ENCODE measurements around the gene TM2D3. TPM values are rescaled to one million over a fixed set of nuclear protein-coding genes. Genes with fewer than 3 reads are reported as not detected.

TM2D3 gene
- total RNA-seq, 1 donor from 2014 or later, result 51.2 TPM

DNA sequence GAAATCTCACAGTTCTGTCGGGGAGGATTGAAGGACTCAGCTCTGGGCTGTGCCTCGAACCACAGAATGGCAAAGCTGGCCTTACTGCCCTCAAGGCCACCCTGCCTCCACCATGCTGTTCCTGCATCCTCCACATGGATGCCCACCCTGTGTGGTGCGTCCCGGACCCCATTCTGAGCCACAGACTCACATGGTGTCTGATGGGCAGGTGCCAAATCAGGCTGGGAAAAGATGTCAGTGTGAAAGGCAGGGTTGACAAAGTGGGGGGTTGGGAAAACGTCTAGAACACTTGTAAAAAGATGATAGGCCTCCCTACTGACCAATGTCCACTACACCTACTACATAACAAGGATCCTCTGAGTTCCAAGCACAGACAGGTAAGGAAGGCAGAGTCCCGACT lies 49.4 kb downstream of the TM2D3 start:
- DNase-seq (ENCODE audit: low spot score in 2 of 2, unreplicated experiment in 2 of 2), result no peak
- no peaks in the 10 kb centered on the region for H3K36me3 Mint-ChIP-seq
- H3K4me1 Mint-ChIP-seq, result no peaks in the 10 kb centered on the region
- no peak overlapping the region for H3K27ac Mint-ChIP-seq
- peaks cover 4% of the 10 kb centered on the region for H3K9me3 Mint-ChIP-seq
- H3K4me3 Mint-ChIP-seq, result no peak overlapping the region
- TF ChIP-seq CTCF (IDR thresholded peaks at IDR 0.05; ENCODE audit: unreplicated experiment), result no peak
- H3K27me3 Mint-ChIP-seq (ENCODE audit: low read depth), result peaks cover 18% of the 10 kb centered on the region

DNA sequence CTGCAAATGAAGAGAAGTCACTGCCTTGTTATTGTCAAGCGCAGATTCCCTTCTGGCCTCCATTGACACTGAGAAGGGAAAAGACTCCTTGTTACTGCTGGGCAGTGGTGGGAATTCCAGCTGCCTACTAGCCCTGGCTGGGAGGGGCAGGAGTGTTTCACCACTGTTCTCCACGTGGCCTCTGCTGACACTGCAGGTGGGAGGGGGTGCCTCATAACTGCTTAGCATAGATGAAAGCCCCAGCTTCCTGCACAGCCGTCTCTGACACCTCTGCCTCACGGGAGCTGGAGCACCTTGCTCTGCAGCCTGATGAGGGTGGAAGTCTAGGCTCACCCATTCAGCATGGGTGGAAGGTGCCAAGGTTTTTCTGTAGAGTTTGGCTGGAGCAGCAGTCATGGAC lies 52.1 kb downstream of the TM2D3 start:
- no peaks in the 10 kb centered on the region for H3K36me3 Mint-ChIP-seq
- TF ChIP-seq CTCF (IDR thresholded peaks at IDR 0.05; ENCODE audit: unreplicated experiment), result no peak

GRCh38 chr15:101599091-101599490 lies 53.1 kb downstream of the TM2D3 start:
- H3K4me3 Mint-ChIP-seq, result no peak overlapping the region
- DNase-seq (ENCODE audit: low spot score in 2 of 2, unreplicated experiment in 2 of 2), result no peak
- H3K9me3 Mint-ChIP-seq, result peaks cover 27% of the 10 kb centered on the region
- H3K27ac Mint-ChIP-seq, result no peak overlapping the region
- TF ChIP-seq CTCF (IDR thresholded peaks at IDR 0.05; ENCODE audit: unreplicated experiment), result no peak
- H3K4me1 Mint-ChIP-seq, result peaks cover 5% of the 10 kb centered on the region
- H3K27me3 Mint-ChIP-seq (ENCODE audit: low read depth), result peaks cover 19% of the 10 kb centered on the region
- no peaks in the 10 kb centered on the region for H3K36me3 Mint-ChIP-seq

More for the DNA sequence above, 52.1 kb downstream of the TM2D3 start:
- DNase-seq (ENCODE audit: low spot score in 2 of 2, unreplicated experiment in 2 of 2), result no peak
- Mint-ChIP-seq H3K27me3 (ENCODE audit: low read depth) (peaks cover 20% of the 10 kb centered on the region), H3K27ac (no peak overlapping the region), H3K4me3 (no peak overlapping the region), H3K4me1 (peaks cover 5% of the 10 kb centered on the region), H3K9me3 (peaks cover 23% of the 10 kb centered on the region)

GRCh38 chr15:101597360-101597928 lies 54.7 kb downstream of the TM2D3 start:
- H3K27ac Mint-ChIP-seq, result peak overlapping the region; percentile 67
- H3K4me3 Mint-ChIP-seq, result no peak overlapping the region
- DNase-seq (ENCODE audit: low spot score in 2 of 2, unreplicated experiment in 2 of 2), result no peak
- TF ChIP-seq CTCF (IDR thresholded peaks at IDR 0.05; ENCODE audit: unreplicated experiment), result no peak
- peaks cover 24% of the 10 kb centered on the region for H3K27me3 Mint-ChIP-seq (ENCODE audit: low read depth)
- H3K4me1 Mint-ChIP-seq, result peaks cover 5% of the 10 kb centered on the region
- no peaks in the 10 kb centered on the region for H3K36me3 Mint-ChIP-seq
- peaks cover 41% of the 10 kb centered on the region for H3K9me3 Mint-ChIP-seq

DNA sequence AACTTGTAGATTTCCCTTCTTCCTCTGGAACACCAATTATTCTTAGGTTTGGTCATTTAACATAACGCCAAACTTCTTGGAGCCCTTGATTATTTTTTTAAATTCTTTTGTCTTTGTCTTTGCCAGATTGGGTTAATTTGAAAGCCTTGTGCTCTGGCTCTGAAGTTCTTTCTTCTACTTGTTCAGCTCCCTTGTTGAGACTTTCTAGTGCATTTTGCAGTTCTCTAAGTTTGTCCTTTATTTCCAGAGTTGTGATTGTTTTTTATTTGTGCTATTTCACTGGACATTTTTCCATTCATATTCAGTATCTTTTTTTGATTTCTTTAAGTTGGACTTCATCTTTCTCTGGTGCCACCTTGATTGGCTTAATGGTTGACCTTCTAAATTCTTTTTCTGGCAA lies 55.5 kb downstream of the TM2D3 start:
- Mint-ChIP-seq H3K27ac (no peak overlapping the region), H3K4me1 (peaks cover 5% of the 10 kb centered on the region), H3K27me3 (ENCODE audit: low read depth) (peaks cover 27% of the 10 kb centered on the region)

More for the DNA sequence above, 55.5 kb downstream of the TM2D3 start:
- Mint-ChIP-seq H3K9me3 (peaks cover 41% of the 10 kb centered on the region), H3K4me3 (no peak overlapping the region), H3K36me3 (no peaks in the 10 kb centered on the region)
- no peak for DNase-seq (ENCODE audit: low spot score in 2 of 2, unreplicated experiment in 2 of 2)
- no peak for TF ChIP-seq CTCF (IDR thresholded peaks at IDR 0.05; ENCODE audit: unreplicated experiment)

Other genes with a start within 250 kb of the TM2D3 start
- 3.7 to 4.5 TPM (median 3.7 TPM) in 3 replicates for gene PCSK6, start 162.7 kb downstream of the TM2D3 start, total RNA-seq
- gene TARS3, start 72.1 kb upstream of the TM2D3 start, total RNA-seq, result 18.1 to 22.4 TPM (median 21.0 TPM) in 3 replicates
- not detected in 3 replicates for gene OR4F6, start 151.1 kb upstream of the TM2D3 start, total RNA-seq
- not detected in 3 replicates for gene OR4F15, start 159.8 kb upstream of the TM2D3 start, total RNA-seq